Measurements from ENCODE around the gene LMTK2.

The LMTK2 gene

DNA sequence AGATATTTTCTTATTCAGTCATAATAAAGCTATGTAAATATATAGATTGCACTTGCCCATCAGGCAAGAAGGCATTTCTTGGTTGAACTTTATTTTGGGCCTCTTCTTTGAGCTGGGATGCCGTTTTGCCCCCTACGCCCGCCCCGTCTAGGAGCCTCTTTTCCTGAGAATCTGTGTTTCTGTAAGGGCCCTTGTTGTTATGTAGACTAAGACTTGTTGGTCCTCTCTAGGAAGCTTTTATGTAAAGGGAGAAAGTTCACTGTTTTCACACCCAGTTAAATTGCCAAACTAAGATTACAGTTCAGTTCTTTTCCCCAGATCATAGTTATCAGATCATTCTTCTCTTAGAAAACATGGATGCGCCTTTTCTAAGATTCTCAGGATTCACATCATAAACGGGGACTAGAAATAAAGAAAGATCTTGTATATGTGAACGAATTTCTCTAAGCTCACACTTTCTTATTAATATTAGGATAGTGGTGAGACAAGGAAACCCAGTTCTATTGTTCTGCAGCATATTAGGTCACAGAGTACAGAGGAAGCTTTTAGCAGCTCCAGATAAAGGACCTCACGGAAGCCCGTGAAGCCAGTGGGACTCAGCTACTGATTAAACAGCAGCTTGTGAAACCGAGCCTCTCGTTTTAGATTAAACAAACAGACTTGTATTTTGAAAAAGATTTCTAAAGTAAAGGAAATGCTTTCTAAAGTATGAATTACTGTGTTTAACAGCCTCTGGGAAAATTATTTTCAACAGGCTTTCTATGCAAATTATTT is 3.8 kb downstream of the LMTK2 start:
- no peaks in the 10 kb centered on the region for H3K9me2 ChIP-seq (replicated peaks; ENCODE audit: low read depth, low read length)
- peaks cover 73% of the 10 kb centered on the region for H3K79me2 ChIP-seq (ENCODE audit: insufficient read depth, low read length)
- H3K4me3 ChIP-seq (ENCODE audit: low read length, poor library complexity, severe bottlenecking), result peak overlapping the region; percentile 38
- peaks cover 55% of the 10 kb centered on the region for H4K20me1 ChIP-seq (ENCODE audit: insufficient read depth, low read length, poor library complexity, severe bottlenecking)
- no peaks in the 10 kb centered on the region for H3K36me3 ChIP-seq (ENCODE audit: insufficient read depth, low read length)
- H3K4me1 ChIP-seq (ENCODE audit: insufficient read depth, low read length, poor library complexity, severe bottlenecking), result peaks cover 29% of the 10 kb centered on the region
- no peaks in the 10 kb centered on the region for H3K27me3 ChIP-seq (ENCODE audit: insufficient read depth, low read length, poor library complexity, severe bottlenecking)
- no peak overlapping the region for H2AFZ ChIP-seq (ENCODE audit: low read length)
- H3K4me2 ChIP-seq (ENCODE audit: low read depth, low read length, poor library complexity, severe bottlenecking), result peak overlapping the region; percentile 81
- TF ChIP-seq, protein P1, sequence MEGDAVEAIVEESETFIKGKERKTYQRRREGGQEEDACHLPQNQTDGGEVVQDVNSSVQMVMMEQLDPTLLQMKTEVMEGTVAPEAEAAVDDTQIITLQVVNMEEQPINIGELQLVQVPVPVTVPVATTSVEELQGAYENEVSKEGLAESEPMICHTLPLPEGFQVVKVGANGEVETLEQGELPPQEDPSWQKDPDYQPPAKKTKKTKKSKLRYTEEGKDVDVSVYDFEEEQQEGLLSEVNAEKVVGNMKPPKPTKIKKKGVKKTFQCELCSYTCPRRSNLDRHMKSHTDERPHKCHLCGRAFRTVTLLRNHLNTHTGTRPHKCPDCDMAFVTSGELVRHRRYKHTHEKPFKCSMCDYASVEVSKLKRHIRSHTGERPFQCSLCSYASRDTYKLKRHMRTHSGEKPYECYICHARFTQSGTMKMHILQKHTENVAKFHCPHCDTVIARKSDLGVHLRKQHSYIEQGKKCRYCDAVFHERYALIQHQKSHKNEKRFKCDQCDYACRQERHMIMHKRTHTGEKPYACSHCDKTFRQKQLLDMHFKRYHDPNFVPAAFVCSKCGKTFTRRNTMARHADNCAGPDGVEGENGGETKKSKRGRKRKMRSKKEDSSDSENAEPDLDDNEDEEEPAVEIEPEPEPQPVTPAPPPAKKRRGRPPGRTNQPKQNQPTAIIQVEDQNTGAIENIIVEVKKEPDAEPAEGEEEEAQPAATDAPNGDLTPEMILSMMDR (conservative IDR thresholded peaks at IDR 0.05; ENCODE audit: low read length), result no peak
- TF ChIP-seq EZH2phosphoT487 (IDR thresholded peaks at IDR 0.05; ENCODE audit: borderline replicate concordance), result no peak
- no peaks in the 10 kb centered on the region for H3F3A ChIP-seq (ENCODE audit: low read depth)
- no peaks in the 10 kb centered on the region for H3K9me3 ChIP-seq (ENCODE audit: insufficient read depth, low read depth, low read length)
- H3K9ac ChIP-seq (ENCODE audit: low read depth, low read length, poor library complexity, severe bottlenecking), result peak overlapping the region; percentile 31

DNA sequence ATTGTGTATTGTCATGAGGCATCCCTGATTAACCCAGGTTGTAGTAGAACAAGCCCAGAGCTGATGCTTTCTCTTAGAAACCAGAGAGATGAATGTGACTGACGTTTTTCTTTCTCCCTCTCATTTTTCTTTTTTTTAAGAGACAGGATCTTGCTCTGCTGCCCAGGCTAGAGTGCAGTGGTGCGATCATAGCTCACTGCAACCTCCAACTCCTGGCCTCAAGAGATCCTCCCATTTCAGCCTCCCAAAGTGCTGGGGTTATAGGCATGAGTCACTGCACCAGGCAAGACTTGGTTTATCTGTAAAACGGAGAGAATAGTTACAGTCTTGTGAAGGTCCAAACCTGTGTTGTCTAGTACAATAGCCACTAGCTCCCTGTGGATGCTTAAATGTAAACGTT is 5.4 kb downstream of the LMTK2 start:
- Histone ChIP-seq H3K9ac (ENCODE audit: low read depth, low read length, poor library complexity, severe bottlenecking) (no peak overlapping the region), H4K20me1 (ENCODE audit: insufficient read depth, low read length, poor library complexity, severe bottlenecking) (peaks cover 64% of the 10 kb centered on the region), H3F3A (ENCODE audit: low read depth) (no peaks in the 10 kb centered on the region), H3K9me3 (ENCODE audit: insufficient read depth, low read depth, low read length) (no peaks in the 10 kb centered on the region), H3K9me2 (replicated peaks; ENCODE audit: low read depth, low read length) (no peaks in the 10 kb centered on the region), H3K79me2 (ENCODE audit: insufficient read depth, low read length) (peaks cover 84% of the 10 kb centered on the region), H3K4me3 (ENCODE audit: low read length, poor library complexity, severe bottlenecking) (no peak overlapping the region), H2AFZ (ENCODE audit: low read length) (no peak overlapping the region), H3K4me1 (ENCODE audit: insufficient read depth, low read length, poor library complexity, severe bottlenecking) (peaks cover 29% of the 10 kb centered on the region), H3K4me2 (ENCODE audit: low read depth, low read length, poor library complexity, severe bottlenecking) (no peak overlapping the region), H3K36me3 (ENCODE audit: insufficient read depth, low read length) (no peaks in the 10 kb centered on the region), H3K27me3 (ENCODE audit: insufficient read depth, low read length, poor library complexity, severe bottlenecking) (no peaks in the 10 kb centered on the region)
- TF ChIP-seq EZH2phosphoT487 (IDR thresholded peaks at IDR 0.05; ENCODE audit: borderline replicate concordance), result no peak
- TF ChIP-seq, protein P1 (conservative IDR thresholded peaks at IDR 0.05; ENCODE audit: low read length), result no peak

DNA sequence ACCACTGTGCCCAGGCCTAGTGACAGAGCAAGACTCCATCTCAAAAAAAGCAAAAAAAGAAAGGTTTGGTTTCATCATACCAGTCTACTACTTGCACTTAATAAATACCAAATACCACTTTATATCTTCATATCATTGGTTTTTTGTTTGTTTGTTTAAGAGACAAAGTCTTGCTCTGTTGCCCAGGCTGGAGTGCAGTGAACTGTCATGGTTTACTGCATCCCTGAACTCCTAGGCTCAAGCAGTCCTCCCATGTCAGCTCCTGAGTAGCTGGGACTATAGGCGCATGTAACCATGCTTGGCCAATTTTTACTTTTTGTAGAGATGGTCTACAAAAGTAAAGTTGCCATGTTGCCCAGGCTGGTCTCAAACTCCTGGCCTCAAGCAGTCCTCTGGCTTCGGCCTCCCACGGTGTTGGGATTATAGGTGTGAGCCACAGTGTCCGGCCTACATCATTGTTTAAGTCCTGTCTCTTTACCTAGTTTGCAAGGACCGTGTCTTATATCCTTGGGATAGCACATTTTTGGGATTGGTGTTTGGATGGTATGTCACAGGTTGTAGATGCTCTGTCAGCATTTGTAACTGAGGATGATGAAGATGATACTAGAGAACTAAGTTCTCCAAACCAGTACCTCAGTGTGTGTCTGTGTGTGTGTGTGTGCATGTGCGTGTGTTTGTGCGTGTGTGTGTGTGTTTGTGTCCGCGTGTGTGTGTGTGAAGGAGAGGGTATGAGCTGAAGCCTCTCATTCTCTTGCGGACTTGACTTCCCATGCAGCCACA is 9.3 kb downstream of the LMTK2 start:
- Histone ChIP-seq H3K9me3 (ENCODE audit: insufficient read depth, low read depth, low read length) (no peaks in the 10 kb centered on the region), H3K9ac (ENCODE audit: low read depth, low read length, poor library complexity, severe bottlenecking) (no peak overlapping the region), H3K36me3 (ENCODE audit: insufficient read depth, low read length) (0 out of 2 replicates have a peak, but pooled peaks cover 3% of the 10 kb centered on the region), H2AFZ (ENCODE audit: low read length) (no peak overlapping the region), H3K4me3 (ENCODE audit: low read length, poor library complexity, severe bottlenecking) (no peak overlapping the region), H3K79me2 (ENCODE audit: insufficient read depth, low read length) (peaks cover 59% of the 10 kb centered on the region), H3K27me3 (ENCODE audit: insufficient read depth, low read length, poor library complexity, severe bottlenecking) (no peaks in the 10 kb centered on the region), H3K4me1 (ENCODE audit: insufficient read depth, low read length, poor library complexity, severe bottlenecking) (peaks cover 1% of the 10 kb centered on the region), H3K4me2 (ENCODE audit: low read depth, low read length, poor library complexity, severe bottlenecking) (no peak overlapping the region), H3F3A (ENCODE audit: low read depth) (no peaks in the 10 kb centered on the region), H3K9me2 (replicated peaks; ENCODE audit: low read depth, low read length) (no peaks in the 10 kb centered on the region), H4K20me1 (ENCODE audit: insufficient read depth, low read length, poor library complexity, severe bottlenecking) (peaks cover 28% of the 10 kb centered on the region)
- TF ChIP-seq, protein P1 (conservative IDR thresholded peaks at IDR 0.05; ENCODE audit: low read length), result no peak
- TF ChIP-seq EZH2phosphoT487 (IDR thresholded peaks at IDR 0.05; ENCODE audit: borderline replicate concordance), result no peak

All from Loucy (cell line).